Fibroblast of peridontal ligament (primary cell): ENCODE data around the gene SUGP2.

Experiments
- DNase-seq: peaks from one replicate; pipeline ENCODE4 v3.0.0-alpha.2; 2010; ENCODE audit errors: extremely low read depth

Gene SUGP2

GRCh38 chr19:19059018-19059836 is 25.9 kb upstream of the SUGP2 start:
- no peak for DNase-seq

- DNase-seq = no peak
These were observed 24.4 kb upstream of the SUGP2 start for GRCh38 chr19:19057720-19058119.

GRCh38 chr19:19057317-19057716 is 24.0 kb upstream of the SUGP2 start:
- no peak for DNase-seq

- DNase-seq = no peak
These were observed 23.4 kb upstream of the SUGP2 start for GRCh38 chr19:19056636-19057275.

- no peak for DNase-seq
These were observed 22.4 kb upstream of the SUGP2 start for GRCh38 chr19:19055701-19056100.

- no peak for DNase-seq
These were observed 21.7 kb upstream of the SUGP2 start for GRCh38 chr19:19054939-19055440.

GRCh38 chr19:19054315-19054938 is 21.1 kb upstream of the SUGP2 start:
- no peak for DNase-seq

GRCh38 chr19:19053508-19054314 is 20.4 kb upstream of the SUGP2 start:
- DNase-seq = peak; percentile 55

- DNase-seq = no peak
These were observed 19.6 kb upstream of the SUGP2 start for GRCh38 chr19:19052921-19053320.

- no peak for DNase-seq
These were observed 18.3 kb upstream of the SUGP2 start for GRCh38 chr19:19051478-19052213.

GRCh38 chr19:19050731-19051130 is 17.4 kb upstream of the SUGP2 start:
- no peak for DNase-seq

GRCh38 chr19:19050104-19050503 is 16.8 kb upstream of the SUGP2 start:
- no peak for DNase-seq

GRCh38 chr19:19049406-19049805 is 16.1 kb upstream of the SUGP2 start:
- DNase-seq = no peak

GRCh38 chr19:19043881-19044280 is 10.6 kb upstream of the SUGP2 start:
- no peak for DNase-seq

GRCh38 chr19:19043481-19043880 is 10.2 kb upstream of the SUGP2 start:
- no peak for DNase-seq

GRCh38 chr19:19042732-19043280 is 9.5 kb upstream of the SUGP2 start:
- no peak for DNase-seq

GRCh38 chr19:19040417-19040816 is 7.1 kb upstream of the SUGP2 start:
- peak; percentile 98 for DNase-seq

- DNase-seq = no peak
These were observed 6.6 kb upstream of the SUGP2 start for GRCh38 chr19:19039901-19040300.

- peak; percentile 37 for DNase-seq
These were observed 897 bp upstream of the SUGP2 start for GRCh38 chr19:19034204-19034624.

- no peak for DNase-seq
These were observed 216 bp downstream of the SUGP2 start for GRCh38 chr19:19033176-19033425.
